ENCODE results near the gene TIGD4. TPM values are rescaled to one million over a fixed set of nuclear protein-coding genes. Genes with fewer than 3 reads are reported as not detected.

Gene TIGD4
- polyA plus RNA-seq, 1 of the 3 experiments (the other 2 are of a cell fraction): 0.13 TPM

- peak; percentile 27; the same call in 1 of the 2 replicates for TF ChIP-seq NRF1 (IDR thresholded peaks at IDR 0.05; ENCODE audit: low read depth, low read length)
Measured at GRCh38 chr4:152779513-152780266, at the start of gene TIGD4, which contains the start of gene ARFIP1 (continued).

GRCh38 chr4:152828122-152828521 lies 48.6 kb upstream of the TIGD4 start:
- Histone ChIP-seq H3K36me3 (replicated peaks in 1 of 2; ENCODE audit: control insufficient read depth in 1 of 2, insufficient read depth in 2 of 2, low read length in 1 of 2) (peaks cover 12 to 28% of the 10 kb centered on the region in 2 experiments), H4K20me1 (ENCODE audit: insufficient read depth) (no peaks in the 10 kb centered on the region), H3K27ac (ENCODE audit: low read depth in 2 of 2, low read length in 1 of 2) (no peak overlapping the region), H3K9me3 (no peaks in the 10 kb centered on the region), H3K4me3 (ENCODE audit: low read depth in 2 of 2, low read length in 1 of 2) (no peak overlapping the region), H3K9me2 (no peaks in the 10 kb centered on the region), H3K9ac (no peak overlapping the region), H3F3A (replicated peaks; ENCODE audit: insufficient read depth) (no peaks in the 10 kb centered on the region), H3K27me3 (ENCODE audit: insufficient read depth) (no peaks in the 10 kb centered on the region), H3K4me2 (no peak overlapping the region), H2AFZ (ENCODE audit: low read depth) (no peak overlapping the region), H3K79me2 (ENCODE audit: insufficient read depth) (peaks cover 5% of the 10 kb centered on the region; the same call in 1 of the 2 replicates), H3K4me1 (ENCODE audit: control insufficient read depth in 1 of 2, insufficient read depth in 2 of 2, low read depth in 1 of 2, low read length in 1 of 2) (no peaks in the 10 kb centered on the region)
- ChIA-PET CTCF (no interaction called here), POLR2A (no interaction called here)
- DNase-seq: no peak
- 100% methylated on average over 1 of the region's 1 CpG for WGBS (ENCODE audit: low lambda C conversion rate)
- TF ChIP-seq ZBTB33 (IDR thresholded peaks at IDR 0.05; ENCODE audit: borderline replicate concordance, low read depth) (no peak), EP300 (IDR thresholded peaks at IDR 0.05; ENCODE audit: borderline replicate concordance in 1 of 2, low read depth in 1 of 2, low read length in 1 of 2) (no peak), MEF2A (IDR thresholded peaks at IDR 0.05; ENCODE audit: borderline replicate concordance, low read depth) (no peak), MAX (IDR thresholded peaks at IDR 0.05; ENCODE audit: low read depth) (no peak), PBX3 (IDR thresholded peaks at IDR 0.05) (no peak), USF1 (IDR thresholded peaks at IDR 0.05; ENCODE audit: borderline replicate concordance, low read depth) (no peak), TAF1 (IDR thresholded peaks at IDR 0.05; ENCODE audit: borderline replicate concordance, low read depth, low read length) (no peak), EZH2phosphoT487 (IDR thresholded peaks at IDR 0.05; ENCODE audit: borderline replicate concordance, low read depth) (no peak), USF2 (IDR thresholded peaks at IDR 0.05; ENCODE audit: borderline replicate concordance, low read depth, low read length) (no peak), POLR2AphosphoS5 (IDR thresholded peaks at IDR 0.05; ENCODE audit: low read depth, low read length) (no peak), IRF3 (IDR thresholded peaks at IDR 0.05; ENCODE audit: low read depth, low read length) (no peak), RAD21 (IDR thresholded peaks at IDR 0.05; ENCODE audit: low read length) (no peak), RXRA (IDR thresholded peaks at IDR 0.05; ENCODE audit: borderline replicate concordance, low read depth) (no peak), FOSL2 (IDR thresholded peaks at IDR 0.05; ENCODE audit: borderline replicate concordance, low read depth) (no peak), REST (IDR thresholded peaks at IDR 0.05; ENCODE audit: low read depth, low read length) (no peak), RCOR1 (IDR thresholded peaks at IDR 0.05; ENCODE audit: low read length) (no peak)

Measured in SK-N-SH (cell line).